K562 (cell line): ENCODE measurements around the gene CHKB. TPM values are rescaled to one million over a fixed set of nuclear protein-coding genes. Genes with fewer than 3 reads are reported as not detected.

Source experiments
- ATF7 ChIP-seq: fragments of 450-650 bp; IDR thresholded peaks from 2 replicates; pipeline ENCODE4 v1.7.1; 2014; ENCODE audit warnings: mild to moderate bottlenecking, moderate library complexity
- BCOR ChIP-seq: fragments of 450-650 bp; IDR thresholded peaks from 2 replicates; pipeline ENCODE4 v1.6.1; 2016
- BHLHE40 ChIP-seq: IDR thresholded peaks from 2 replicates; pipeline ENCODE4 v1.6.1; 2011; ENCODE audit warnings: low read length, improper control_type of control experiment
- CREB1 ChIP-seq, 2 experiments: sonication (generic) in 1 of 2; formaldehyde crosslinking in 1 of 2; IDR thresholded peaks; 2 replicates each; pipeline versions ENCODE4 v1.6.1 to v1.8.0; 2012 to 2022; ENCODE audit warnings: inconsistent platforms in 1 of 2, mild to moderate bottlenecking in 1 of 2, missing genetic modification reagents in 1 of 2, moderate library complexity in 1 of 2
- ETV1 ChIP-seq: fragments of 450-650 bp; conservative IDR thresholded peaks from 2 replicates; pipeline ENCODE4 v1.6.1; 2016; ENCODE audit warnings: missing genetic modification characterization, control low read depth, low read depth, missing compliant biosample characterization
- NFRKB ChIP-seq: fragments of 450-650 bp; IDR thresholded peaks from 2 replicates; pipeline ENCODE4 v1.6.1; 2016; ENCODE audit warnings: low read depth
- NRF1 ChIP-seq, 2 experiments: fragments of 450-650 bp; IDR thresholded peaks in 1 of 2; conservative IDR thresholded peaks in 1 of 2; 2 replicates each; pipeline ENCODE4 v1.6.1; 2014; ENCODE audit warnings: mild to moderate bottlenecking in 2 of 2
- PHF20 ChIP-seq: fragments of 450-650 bp; IDR thresholded peaks from 2 replicates; pipeline ENCODE4 v1.6.1; 2018; ENCODE audit not compliant: partially characterized antibody
- POLR2A ChIP-seq: fragments of 450-650 bp; conservative IDR thresholded peaks from 2 replicates; pipeline ENCODE4 v1.6.1; 2016
- RB1 ChIP-seq: fragments of 450-650 bp; IDR thresholded peaks from 2 replicates; pipeline ENCODE4 v1.6.1; 2017; ENCODE audit warnings: low read depth, mild to moderate bottlenecking
- RBM39 ChIP-seq: fragments of 200-400 bp; formaldehyde crosslinking; optimal IDR thresholded peaks from 2 replicates; pipeline ENCODE3; 2018; ENCODE audit warnings: low read depth, low read length
- RCOR1 ChIP-seq, 2 experiments: IDR thresholded peaks; 2 replicates each; pipeline ENCODE4 v1.6.1; 2012; ENCODE audit warnings: low read depth in 2 of 2, low read length in 2 of 2, borderline replicate concordance in 1 of 2, improper control_type of control experiment in 1 of 2
- TAF15 ChIP-seq: fragments of 200-400 bp; formaldehyde crosslinking; IDR thresholded peaks from 2 replicates; pipeline ENCODE4 v1.6.1; 2017; ENCODE audit warnings: mild to moderate bottlenecking, low read depth, low read length, moderate library complexity
- TEAD1 ChIP-seq, 2 experiments: fragments of 450-650 bp in 1 of 2; sonication (generic) in 1 of 2; formaldehyde crosslinking; IDR thresholded peaks; 2 replicates each; pipeline versions ENCODE4 v1.4.0 to v1.8.0; 2020 to 2022; ENCODE audit warnings: mild to moderate bottlenecking in 2 of 2, missing genetic modification reagents in 1 of 2
- ZSCAN32 ChIP-seq: fragments of 450-650 bp; formaldehyde crosslinking; IDR thresholded peaks from 2 replicates; pipeline ENCODE4 v1.4.0; 2020; ENCODE audit warnings: mild to moderate bottlenecking, moderate library complexity
- polyA plus RNA-seq, 8 experiments: library from polyadenylated mRNA; depleted of rRNA in 4 of 8; stranded (reverse) in 5 of 8; unstranded in 3 of 8; fragments of >200 nt; fragmentation: Nextera tagmentation in 2 of 8; fragmentation: Illumina TruSeq in 1 of 8; extraction: Ambion mirVana in 2 of 8; extraction: Trizol in 1 of 8; gene quantifications; 2 replicates each; pipeline versions ENCODE4 v1.2.1 to v1.2.3, GENCODE V29; 2011 to 2014; ENCODE audit warnings: inconsistent platforms in 1 of 8, missing spikeins in 1 of 8
- total RNA-seq, 7 experiments: library from RNA; depleted of rRNA in 6 of 7; stranded (reverse); fragments of >200 nt in 6 of 7; fragmentation: Illumina TruSeq in 2 of 7; extraction: Trizol in 2 of 7; gene quantifications; 2 replicates each; pipeline versions ENCODE4 v1.2.1 to v1.2.3, GENCODE V29; 2011 to 2021; ENCODE audit warnings: low replicate concordance in 1 of 7
- TF ChIP-seq, protein P1 (sequence below), 2 experiments: fragments of 450-650 bp; formaldehyde crosslinking in 1 of 2; IDR thresholded peaks; 2 replicates each; pipeline versions ENCODE4 v1.4.0 to v1.6.1; 2014 to 2020; ENCODE audit warnings: mild to moderate bottlenecking in 2 of 2, borderline replicate concordance in 1 of 2, low read depth in 1 of 2
- TF ChIP-seq, protein P2 (sequence below): fragments of 250-450 bp; sonication (Bioruptor Pico); IDR thresholded peaks from 2 replicates; pipeline ENCODE4 v1.8.0; 2022; ENCODE audit warnings: inconsistent platforms, mild to moderate bottlenecking, moderate library complexity, borderline replicate concordance
- TF ChIP-seq, protein P3 (sequence below): sonication (generic); formaldehyde crosslinking; IDR thresholded peaks from 2 replicates; pipeline ENCODE4 v1.9.0; 2022; ENCODE audit warnings: mild to moderate bottlenecking, missing genetic modification reagents

Gene CHKB
- total and polyA plus RNA-seq, 9 of the 15 experiments (the other 6 are each of a cell fraction or from before 2014, with no cell fraction given), result 2.7 to 31.0 (median 11.0) TPM

DNA sequence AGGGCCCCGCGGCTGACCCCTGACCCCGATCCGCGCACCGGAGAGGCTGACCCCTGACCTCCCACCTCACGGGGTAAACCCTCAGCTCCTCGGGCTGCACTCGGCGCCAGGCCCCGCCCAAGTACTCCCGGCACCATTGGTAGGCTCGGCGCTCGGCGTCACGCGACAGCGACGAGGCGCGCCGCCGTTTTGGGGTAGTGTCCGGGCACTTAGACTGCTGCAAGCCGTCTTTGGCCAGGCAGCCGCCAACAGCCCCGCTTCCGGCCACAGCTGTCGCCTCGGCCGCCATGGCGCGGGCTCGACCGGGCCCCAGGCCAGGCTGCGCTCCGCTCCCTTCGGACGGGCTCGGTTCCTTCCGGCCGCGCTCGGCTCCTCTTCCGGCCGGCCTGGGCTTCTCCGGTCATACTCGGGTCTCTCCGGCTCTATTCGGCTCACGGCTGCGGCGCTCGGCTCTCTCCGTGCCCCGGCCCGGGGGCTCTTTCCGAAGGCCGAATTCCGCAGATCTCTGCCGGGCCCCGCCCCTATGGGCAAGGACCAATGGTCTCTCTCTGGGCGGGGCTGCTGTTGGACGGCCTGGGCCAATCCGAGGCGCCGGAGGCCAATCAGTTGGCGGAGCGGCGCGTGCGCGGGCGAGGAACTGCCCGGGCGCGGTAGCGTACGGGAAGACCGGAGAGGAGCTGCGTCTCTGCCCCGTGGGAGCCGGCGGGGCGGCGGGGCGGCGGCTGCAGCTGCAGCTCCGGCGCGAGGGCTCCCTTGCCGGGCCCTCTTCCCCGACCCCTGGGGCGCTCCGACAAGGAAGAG, at the start of gene CHKB (continued):
- TF ChIP-seq, protein P1, sequence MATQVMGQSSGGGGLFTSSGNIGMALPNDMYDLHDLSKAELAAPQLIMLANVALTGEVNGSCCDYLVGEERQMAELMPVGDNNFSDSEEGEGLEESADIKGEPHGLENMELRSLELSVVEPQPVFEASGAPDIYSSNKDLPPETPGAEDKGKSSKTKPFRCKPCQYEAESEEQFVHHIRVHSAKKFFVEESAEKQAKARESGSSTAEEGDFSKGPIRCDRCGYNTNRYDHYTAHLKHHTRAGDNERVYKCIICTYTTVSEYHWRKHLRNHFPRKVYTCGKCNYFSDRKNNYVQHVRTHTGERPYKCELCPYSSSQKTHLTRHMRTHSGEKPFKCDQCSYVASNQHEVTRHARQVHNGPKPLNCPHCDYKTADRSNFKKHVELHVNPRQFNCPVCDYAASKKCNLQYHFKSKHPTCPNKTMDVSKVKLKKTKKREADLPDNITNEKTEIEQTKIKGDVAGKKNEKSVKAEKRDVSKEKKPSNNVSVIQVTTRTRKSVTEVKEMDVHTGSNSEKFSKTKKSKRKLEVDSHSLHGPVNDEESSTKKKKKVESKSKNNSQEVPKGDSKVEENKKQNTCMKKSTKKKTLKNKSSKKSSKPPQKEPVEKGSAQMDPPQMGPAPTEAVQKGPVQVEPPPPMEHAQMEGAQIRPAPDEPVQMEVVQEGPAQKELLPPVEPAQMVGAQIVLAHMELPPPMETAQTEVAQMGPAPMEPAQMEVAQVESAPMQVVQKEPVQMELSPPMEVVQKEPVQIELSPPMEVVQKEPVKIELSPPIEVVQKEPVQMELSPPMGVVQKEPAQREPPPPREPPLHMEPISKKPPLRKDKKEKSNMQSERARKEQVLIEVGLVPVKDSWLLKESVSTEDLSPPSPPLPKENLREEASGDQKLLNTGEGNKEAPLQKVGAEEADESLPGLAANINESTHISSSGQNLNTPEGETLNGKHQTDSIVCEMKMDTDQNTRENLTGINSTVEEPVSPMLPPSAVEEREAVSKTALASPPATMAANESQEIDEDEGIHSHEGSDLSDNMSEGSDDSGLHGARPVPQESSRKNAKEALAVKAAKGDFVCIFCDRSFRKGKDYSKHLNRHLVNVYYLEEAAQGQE (IDR thresholded peaks at IDR 0.05; ENCODE audit: borderline replicate concordance), result no peak
- TF ChIP-seq, protein P1 (CRISPR knock-in tag; IDR thresholded peaks at IDR 0.05; ENCODE audit: low read depth), result 0 out of 2 replicates have a peak, but pooled peaks have one; percentile 46
- TF ChIP-seq NFRKB (no peak), POLR2A (peak; percentile 80), ATF7 (peak; percentile 39), TAF15 (no peak), RB1 (peak; percentile 68), ZSCAN32 (CRISPR knock-in tag) (no peak), PHF20 (peak; percentile 78), NRF1 (conservative IDR thresholded peaks at IDR 0.05 in 1 of 2, IDR thresholded peaks at IDR 0.05 in 1 of 2) (peak; percentile 96), TEAD1 (CRISPR knock-in tag; IDR thresholded peaks at IDR 0.05) (peak in 1 of 2 experiments; percentile 73; a peak in 2 of 4 replicates), BCOR (no peak), BHLHE40 (peak; percentile 68), RBM39 (no peak), ETV1 (tag) (peak; percentile 69), RCOR1 (IDR thresholded peaks at IDR 0.05; ENCODE audit: borderline replicate concordance in 1 of 2, low read depth in 2 of 2, low read length in 2 of 2) (0 out of 4 replicates have a peak, but pooled peaks of 1 of the 2 experiments have one; percentile 4), CREB1 (IDR thresholded peaks at IDR 0.05) (peak; percentile 86), CREB1 (CRISPR knock-in tag; IDR thresholded peaks at IDR 0.05) (peak; percentile 88)
- TF ChIP-seq, protein P2, sequence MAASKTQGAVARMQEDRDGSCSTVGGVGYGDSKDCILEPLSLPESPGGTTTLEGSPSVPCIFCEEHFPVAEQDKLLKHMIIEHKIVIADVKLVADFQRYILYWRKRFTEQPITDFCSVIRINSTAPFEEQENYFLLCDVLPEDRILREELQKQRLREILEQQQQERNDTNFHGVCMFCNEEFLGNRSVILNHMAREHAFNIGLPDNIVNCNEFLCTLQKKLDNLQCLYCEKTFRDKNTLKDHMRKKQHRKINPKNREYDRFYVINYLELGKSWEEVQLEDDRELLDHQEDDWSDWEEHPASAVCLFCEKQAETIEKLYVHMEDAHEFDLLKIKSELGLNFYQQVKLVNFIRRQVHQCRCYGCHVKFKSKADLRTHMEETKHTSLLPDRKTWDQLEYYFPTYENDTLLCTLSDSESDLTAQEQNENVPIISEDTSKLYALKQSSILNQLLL (CRISPR knock-in tag), result no peak
- TF ChIP-seq, protein P3, sequence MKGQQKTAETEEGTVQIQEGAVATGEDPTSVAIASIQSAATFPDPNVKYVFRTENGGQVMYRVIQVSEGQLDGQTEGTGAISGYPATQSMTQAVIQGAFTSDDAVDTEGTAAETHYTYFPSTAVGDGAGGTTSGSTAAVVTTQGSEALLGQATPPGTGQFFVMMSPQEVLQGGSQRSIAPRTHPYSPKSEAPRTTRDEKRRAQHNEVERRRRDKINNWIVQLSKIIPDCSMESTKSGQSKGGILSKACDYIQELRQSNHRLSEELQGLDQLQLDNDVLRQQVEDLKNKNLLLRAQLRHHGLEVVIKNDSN, result peak; percentile 53
